Lung (tissue), 12 donors: ENCODE measurements around the gene SLC9A7. TPM values are rescaled to one million over a fixed set of nuclear protein-coding genes. Genes with fewer than 3 reads are reported as not detected.

ENCODE experiments used
- ATAC-seq: fragments of 200-7000 bp; cut with Tn5 transposase; one replicate; pipeline ENCODE4 v1.9.1; 2020; ENCODE audit warnings: moderate number of reproducible peaks; ENCODE audit not compliant: insufficient read depth, low FRiP score
- DNase-seq, 3 donors: peaks; one replicate each; pipeline ENCODE4 v3.0.0-alpha.2; 2013 to 2017
- H3K27ac ChIP-seq, 2 donors: one replicate each; pipeline ENCODE4 v1.5.1; 2013; ENCODE audit warnings: mild to moderate bottlenecking in 2 of 2, moderate library complexity in 2 of 2, control low read depth in 1 of 2, inconsistent platforms in 1 of 2, low read depth in 1 of 2, low read length in 1 of 2
- H3K27me3 ChIP-seq, 3 donors: one replicate each; pipeline ENCODE4 v1.5.1; 2013; ENCODE audit warnings: low read length in 2 of 3; ENCODE audit not compliant: control insufficient read depth in 3 of 3, insufficient read depth in 3 of 3
- H3K36me3 ChIP-seq, 4 donors: one replicate each; pipeline ENCODE4 v1.5.1; 2013; ENCODE audit warnings: low read length in 4 of 4, mild to moderate bottlenecking in 1 of 4, moderate library complexity in 1 of 4; ENCODE audit not compliant: control insufficient read depth in 4 of 4, insufficient read depth in 4 of 4
- H3K4me1 ChIP-seq, 5 donors: one replicate each; pipeline ENCODE4 v1.5.1; 2013; ENCODE audit warnings: low read length in 5 of 5, mild to moderate bottlenecking in 2 of 5, moderate library complexity in 1 of 5; ENCODE audit not compliant: control insufficient read depth in 5 of 5, insufficient read depth in 5 of 5
- H3K4me3 ChIP-seq: one replicate; pipeline ENCODE4 v1.5.1; 2013; ENCODE audit warnings: mild to moderate bottlenecking, control low read depth, moderate library complexity
- H3K9ac ChIP-seq, 2 donors: one replicate each; pipeline ENCODE4 v1.5.1; 2013; ENCODE audit warnings: low read length in 2 of 2, control low read depth in 1 of 2; ENCODE audit not compliant: insufficient read depth in 1 of 2
- H3K9me3 ChIP-seq, 4 donors: one replicate each; pipeline ENCODE4 v1.5.1; 2013; ENCODE audit warnings: low read length in 3 of 4, mild to moderate bottlenecking in 1 of 4, moderate library complexity in 1 of 4; ENCODE audit not compliant: control insufficient read depth in 4 of 4, insufficient read depth in 3 of 4
- WGBS, 2 donors: extraction: QIAGEN DNeasy Blood & Tissue Kit; methylation state at CpG; one replicate each; pipeline ENCODE4 v1.1.7; 2013; 5-methylcytosine and 5-hydroxymethylcytosine counted together
- polyA plus RNA-seq, 2 donors: library from polyadenylated mRNA; stranded (reverse); fragments of 200-250 nt; gene quantifications; one replicate each; pipeline ENCODE4 v1.2.1, GENCODE V29; 2013
- total RNA-seq, 2 donors: library from RNA; depleted of rRNA in 1 of 2; stranded (reverse); fragments of >200 nt in 1 of 2; gene quantifications; one replicate each; pipeline ENCODE4 v1.2.1, GENCODE V29; 2014 to 2021
- TF ChIP-seq, protein P1 (sequence below): IDR thresholded peaks from 2 replicates; pipeline ENCODE4 v1.5.1; 2012; ENCODE audit warnings: mild to moderate bottlenecking; ENCODE audit errors: control extremely low read depth, extremely low read depth
- donor health status: control.
- donor health status: control.
- donor health status: Bipolar disorder and iron deficiency.
- donor health status: healthy.
- donor health status: DM: yes; HTN: yes; CAD: no.

SLC9A7 gene
- total and polyA plus RNA-seq, 4 donors = 1.2 to 6.9 (median 3.6) TPM

- no peaks in the 10 kb centered on the region for H3K36me3 ChIP-seq
- H3K4me3 ChIP-seq = no peak overlapping the region
- DNase-seq (no peak), ATAC-seq (no peak)
- H3K9ac ChIP-seq = no peak overlapping the region
- no peaks in the 10 kb centered on the region for H3K4me1 ChIP-seq
- TF ChIP-seq, protein P1, sequence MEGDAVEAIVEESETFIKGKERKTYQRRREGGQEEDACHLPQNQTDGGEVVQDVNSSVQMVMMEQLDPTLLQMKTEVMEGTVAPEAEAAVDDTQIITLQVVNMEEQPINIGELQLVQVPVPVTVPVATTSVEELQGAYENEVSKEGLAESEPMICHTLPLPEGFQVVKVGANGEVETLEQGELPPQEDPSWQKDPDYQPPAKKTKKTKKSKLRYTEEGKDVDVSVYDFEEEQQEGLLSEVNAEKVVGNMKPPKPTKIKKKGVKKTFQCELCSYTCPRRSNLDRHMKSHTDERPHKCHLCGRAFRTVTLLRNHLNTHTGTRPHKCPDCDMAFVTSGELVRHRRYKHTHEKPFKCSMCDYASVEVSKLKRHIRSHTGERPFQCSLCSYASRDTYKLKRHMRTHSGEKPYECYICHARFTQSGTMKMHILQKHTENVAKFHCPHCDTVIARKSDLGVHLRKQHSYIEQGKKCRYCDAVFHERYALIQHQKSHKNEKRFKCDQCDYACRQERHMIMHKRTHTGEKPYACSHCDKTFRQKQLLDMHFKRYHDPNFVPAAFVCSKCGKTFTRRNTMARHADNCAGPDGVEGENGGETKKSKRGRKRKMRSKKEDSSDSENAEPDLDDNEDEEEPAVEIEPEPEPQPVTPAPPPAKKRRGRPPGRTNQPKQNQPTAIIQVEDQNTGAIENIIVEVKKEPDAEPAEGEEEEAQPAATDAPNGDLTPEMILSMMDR = no peak
- no peak overlapping the region for H3K27ac ChIP-seq
- peaks cover 0 to 9% (median 0%) of the 10 kb centered on the region in 4 donors for H3K9me3 ChIP-seq
- peaks cover 0 to 15% (median 6%) of the 10 kb centered on the region in 3 donors for H3K27me3 ChIP-seq
- 40 to 62% methylated on average over 8 of the region's 8 CpGs for WGBS, 2 donors
Observed at GRCh38 chrX:46757052-46757451, 1.9 kb downstream of the SLC9A7 start.

- WGBS, 2 donors = 74 to 77% methylated on average over 10 of the region's 10 CpGs
- Histone ChIP-seq H3K27ac (no peak overlapping the region), H3K27me3 (peaks cover 0 to 12% (median 2%) of the 10 kb centered on the region in 3 donors), H3K36me3 (no peaks in the 10 kb centered on the region), H3K9ac (no peak overlapping the region), H3K4me1 (no peaks in the 10 kb centered on the region), H3K9me3 (peaks cover 0 to 8% (median 0%) of the 10 kb centered on the region in 4 donors), H3K4me3 (no peak overlapping the region)
- TF ChIP-seq, protein P1 = no peak
- no peak for ATAC-seq
- no peak for DNase-seq
Observed at GRCh38 chrX:46755671-46756070, 3.2 kb downstream of the SLC9A7 start.

DNA sequence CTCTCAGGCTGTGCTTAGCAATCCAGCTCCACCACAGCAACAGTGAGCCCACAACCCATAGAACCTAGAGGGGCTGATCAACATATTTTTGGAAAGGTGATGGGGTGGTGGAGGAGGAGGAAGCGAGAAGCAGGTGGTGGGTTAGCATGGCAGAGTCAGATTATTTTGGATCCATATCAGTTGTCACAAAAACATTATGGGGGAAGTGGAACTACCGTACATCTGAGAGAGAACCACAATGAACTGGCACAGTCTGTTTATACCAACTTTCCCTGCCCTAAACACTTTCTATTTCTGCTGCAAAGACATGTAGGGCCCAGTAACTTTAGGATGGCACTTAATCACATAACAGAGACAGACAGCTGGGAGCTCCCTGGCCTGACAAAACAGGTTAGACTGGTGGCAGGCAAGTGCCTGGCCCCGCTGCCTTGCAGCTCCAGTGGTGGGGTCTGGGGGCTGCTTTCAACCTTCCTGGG is 4.3 kb downstream of the SLC9A7 start:
- H3K9me3 ChIP-seq = peaks cover 0 to 8% (median 0%) of the 10 kb centered on the region in 4 donors
- H3K4me3 ChIP-seq = no peak overlapping the region
- H3K36me3 ChIP-seq = no peaks in the 10 kb centered on the region
- 48 to 50% methylated on average over 3 of the region's 3 CpGs for WGBS, 2 donors
- DNase-seq (peak in 1 of 3 donors; percentile 3), ATAC-seq (no peak)
- H3K27me3 ChIP-seq = peaks cover 0 to 4% (median 2%) of the 10 kb centered on the region in 3 donors
- TF ChIP-seq, protein P1 = no peak
- H3K27ac ChIP-seq = no peak overlapping the region
- no peak overlapping the region for H3K9ac ChIP-seq
- H3K4me1 ChIP-seq = no peaks in the 10 kb centered on the region

- H3K27ac ChIP-seq = no peak overlapping the region
- DNase-seq (peak in 1 of 3 donors; percentile 7), ATAC-seq (no peak)
- no peak overlapping the region for H3K4me3 ChIP-seq
- H3K9ac ChIP-seq = no peak overlapping the region
- H3K27me3 ChIP-seq = peaks cover 0 to 2% (median 2%) of the 10 kb centered on the region in 3 donors
- H3K36me3 ChIP-seq = no peaks in the 10 kb centered on the region
- H3K9me3 ChIP-seq = peaks cover 0 to 6% (median 0%) of the 10 kb centered on the region in 4 donors
- TF ChIP-seq, protein P1 = no peak
- H3K4me1 ChIP-seq = no peaks in the 10 kb centered on the region
Observed at GRCh38 chrX:46754036-46754435, 4.9 kb downstream of the SLC9A7 start.
